WTC11 (cell line): Measurements from ENCODE around the gene NBAS. TPM values are rescaled to one million over a fixed set of nuclear protein-coding genes. Genes with fewer than 3 reads are reported as not detected.
A peak's percentile ranks its signal among the peaks of the same experiment; 100 is the strongest.

Experiments used
- ATAC-seq: fragments of 200-7000 bp; cut with Tn5 transposase; 2 replicates; pipeline ENCODE4 v1.10.0; 2021; ENCODE audit warnings: mild to moderate bottlenecking, moderate library complexity
- CTCF ChIA-PET: fragments of 300-600 bp; sonication (Branson Sonifier 250); formaldehyde crosslinking; loops from one replicate; lab custom pipeline; 2021; ENCODE audit warnings: antibody characterized with exemption; lab: Charles Lee
- POLR2A ChIA-PET: fragments of 350-600 bp; sonication (Branson Sonifier 250); formaldehyde crosslinking; loops from one replicate; lab custom pipeline; 2021; ENCODE audit warnings: antibody characterized with exemption; lab: Charles Lee
- DNase-seq: peaks from one replicate; pipeline ENCODE4 v3.0.0; 2021; ENCODE audit warnings: low spot score
- H3K27ac Mint-ChIP-seq: 2 replicates; pipeline ENCODE4 v1.8.0; 2021; ENCODE audit warnings: mixed read lengths
- H3K27me3 Mint-ChIP-seq: 2 replicates; pipeline ENCODE4 v1.8.0; 2021; ENCODE audit warnings: low read depth, mild to moderate bottlenecking, moderate library complexity, mixed read lengths
- H3K36me3 Mint-ChIP-seq: 2 replicates; pipeline ENCODE4 v1.8.0; 2021; ENCODE audit warnings: mixed read lengths
- H3K4me1 Mint-ChIP-seq: 2 replicates; pipeline ENCODE4 v1.8.0; 2022; ENCODE audit warnings: mixed read lengths
- H3K4me3 Mint-ChIP-seq: 2 replicates; pipeline ENCODE4 v1.8.0; 2021; ENCODE audit warnings: mild to moderate bottlenecking, moderate library complexity, mixed read lengths
- H3K9me3 Mint-ChIP-seq: 2 replicates; pipeline ENCODE4 v1.8.0; 2021; ENCODE audit warnings: mixed read lengths
- AFF4 ChIP-seq: sonication (generic); formaldehyde crosslinking; IDR thresholded peaks from 2 replicates; pipeline ENCODE4 v1.8.1; 2023; ENCODE audit warnings: mild to moderate bottlenecking, missing genetic modification reagents, borderline replicate concordance
- AR ChIP-seq: fragments of 250-450 bp; sonication (Bioruptor Pico); IDR thresholded peaks from 2 replicates; pipeline ENCODE4 v1.9.0; 2021; ENCODE audit warnings: mild to moderate bottlenecking
- ATF2 ChIP-seq: sonication (generic); formaldehyde crosslinking; IDR thresholded peaks from 2 replicates; pipeline ENCODE4 v1.8.1; 2022; ENCODE audit warnings: low read depth, missing genetic modification reagents, borderline replicate concordance
- ATF3 ChIP-seq: sonication (generic); formaldehyde crosslinking; conservative IDR thresholded peaks from 2 replicates; pipeline ENCODE4 v1.8.1; 2022; ENCODE audit warnings: mild to moderate bottlenecking, missing genetic modification reagents
- CDX4 ChIP-seq: fragments of 250-450 bp; sonication (Bioruptor Pico); IDR thresholded peaks from 2 replicates; pipeline ENCODE4 v1.9.0; 2021; ENCODE audit warnings: moderate library complexity, mild to moderate bottlenecking, inconsistent platforms, borderline replicate concordance
- ELF4 ChIP-seq: sonication (generic); formaldehyde crosslinking; IDR thresholded peaks from 2 replicates; pipeline ENCODE4 v1.8.1; 2022; ENCODE audit warnings: low read depth, mild to moderate bottlenecking, moderate library complexity, missing genetic modification reagents
- GRHL2 ChIP-seq: fragments of 250-450 bp; sonication (Bioruptor Pico); IDR thresholded peaks from 2 replicates; pipeline ENCODE4 v1.8.0; 2022; ENCODE audit warnings: mild to moderate bottlenecking, moderate library complexity; ENCODE audit not compliant: insufficient replicate concordance, severe bottlenecking
- IRF2 ChIP-seq: sonication (generic); formaldehyde crosslinking; IDR thresholded peaks from 2 replicates; pipeline ENCODE4 v1.8.0; 2022; ENCODE audit warnings: low read depth, missing genetic modification reagents, borderline replicate concordance
- MYBL2 ChIP-seq: sonication (generic); formaldehyde crosslinking; IDR thresholded peaks from 2 replicates; pipeline ENCODE4 v1.8.1; 2023; ENCODE audit warnings: mild to moderate bottlenecking, moderate library complexity, missing genetic modification reagents
- NFE2L1 ChIP-seq: sonication (generic); formaldehyde crosslinking; IDR thresholded peaks from 2 replicates; pipeline ENCODE4 v1.8.1; 2023; ENCODE audit warnings: missing genetic modification reagents
- NR1H2 ChIP-seq: sonication (generic); formaldehyde crosslinking; IDR thresholded peaks from 2 replicates; pipeline ENCODE4 v1.9.0; 2021; ENCODE audit warnings: mild to moderate bottlenecking, moderate library complexity, missing genetic modification reagents
- PRRX2 ChIP-seq: fragments of 250-450 bp; sonication (Bioruptor Pico); IDR thresholded peaks from 2 replicates; pipeline ENCODE4 v1.8.0; 2021; ENCODE audit warnings: mild to moderate bottlenecking
- SMAD3 ChIP-seq: sonication (generic); formaldehyde crosslinking; IDR thresholded peaks from 2 replicates; pipeline ENCODE4 v1.8.0; 2022; ENCODE audit warnings: missing genetic modification reagents, mild to moderate bottlenecking, borderline replicate concordance
- SMAD4 ChIP-seq: sonication (generic); formaldehyde crosslinking; IDR thresholded peaks from 2 replicates; pipeline ENCODE4 v1.8.0; 2022; ENCODE audit warnings: mild to moderate bottlenecking, missing genetic modification reagents
- TCF7 ChIP-seq: sonication (generic); formaldehyde crosslinking; IDR thresholded peaks from 2 replicates; pipeline ENCODE4 v1.8.0; 2022; ENCODE audit warnings: mild to moderate bottlenecking, low read depth, missing genetic modification reagents, moderate library complexity
- ZNF121 ChIP-seq: sonication (generic); formaldehyde crosslinking; IDR thresholded peaks from 2 replicates; pipeline ENCODE4 v1.8.0; 2023; ENCODE audit warnings: missing genetic modification reagents
- ZNF138 ChIP-seq: sonication (generic); formaldehyde crosslinking; conservative IDR thresholded peaks from 2 replicates; pipeline ENCODE4 v1.8.1; 2022; ENCODE audit warnings: mild to moderate bottlenecking, moderate library complexity, missing genetic modification reagents
- ZNF219 ChIP-seq: sonication (generic); formaldehyde crosslinking; IDR thresholded peaks from 2 replicates; pipeline ENCODE4 v1.8.0; 2023; ENCODE audit warnings: missing genetic modification reagents, mild to moderate bottlenecking, borderline replicate concordance
- ZNF263 ChIP-seq: sonication (generic); formaldehyde crosslinking; IDR thresholded peaks from 2 replicates; pipeline ENCODE4 v1.8.1; 2022; ENCODE audit warnings: low read depth, mild to moderate bottlenecking, moderate library complexity, missing genetic modification reagents
- ZNF512 ChIP-seq: sonication (generic); formaldehyde crosslinking; IDR thresholded peaks from 2 replicates; pipeline ENCODE4 v1.8.1; 2022; ENCODE audit warnings: missing genetic modification reagents, borderline replicate concordance
- total RNA-seq: library from RNA; stranded (reverse); gene quantifications from 3 replicates; pipeline ENCODE4 v1.2.3, GENCODE V29; 2021

Gene NBAS
- total RNA-seq, 1 experiment from 2014 or later: 32.3 TPM

- Mint-ChIP-seq H3K4me3 (no peak overlapping the region), H3K27ac (no peak overlapping the region; the same call in 1 of the 2 replicates)
- TF ChIP-seq ATF3 (CRISPR knock-in tag) (no peak), MYBL2 (CRISPR knock-in tag) (no peak), ZNF219 (CRISPR knock-in tag) (no peak), NR1H2 (CRISPR knock-in tag) (no peak), SMAD3 (CRISPR knock-in tag) (no peak), IRF2 (CRISPR knock-in tag) (no peak), NFE2L1 (CRISPR knock-in tag) (no peak), PRRX2 (CRISPR knock-in tag) (no peak), CDX4 (no peak), TCF7 (CRISPR knock-in tag) (no peak), GRHL2 (CRISPR knock-in tag) (no peak), ZNF138 (no peak), ATF2 (no peak), ZNF121 (CRISPR knock-in tag) (no peak), AFF4 (CRISPR knock-in tag) (no peak), ELF4 (no peak)
- TF ChIP-seq, all 79 proteins: peak for 0
- ChIA-PET POLR2A (no interaction called here), CTCF (no interaction called here)
- ATAC-seq: no peak
- DNase-seq: no peak
- no peaks in the 10 kb centered on the region for H3K27me3 Mint-ChIP-seq
- no peaks in the 10 kb centered on the region for H3K4me1 Mint-ChIP-seq
- peaks cover 11% of the 10 kb centered on the region for H3K36me3 Mint-ChIP-seq
- no peaks in the 10 kb centered on the region for H3K9me3 Mint-ChIP-seq
Observed at GRCh38 chr2:15531095-15531854, 29.9 kb downstream of the NBAS start.

GRCh38 chr2:15527074-15527739, 33.9 kb downstream of the NBAS start:
- Mint-ChIP-seq H3K9me3 (no peaks in the 10 kb centered on the region), H3K27me3 (no peaks in the 10 kb centered on the region), H3K27ac (no peak overlapping the region), H3K4me3 (no peak overlapping the region), H3K4me1 (no peaks in the 10 kb centered on the region), H3K36me3 (peaks cover 3% of the 10 kb centered on the region; the same call in 1 of the 2 replicates)
- TF ChIP-seq CDX4 (no peak), ZNF512 (CRISPR knock-in tag) (no peak), AR (CRISPR knock-in tag) (no peak), ZNF263 (CRISPR knock-in tag) (no peak), SMAD4 (no peak)
- TF ChIP-seq, all 79 proteins: peak for 0
- CTCF ChIA-PET: interaction anchor here (0.7 to 1.0 kb wide), 3 partner anchors 102 to 563 kb away, joined by 3 to 4 read pairs (median 3); no protein-coding TSS in a partner anchor
- peak; percentile 25 for DNase-seq
- POLR2A ChIA-PET: no interaction called here
- peak; percentile 93 for ATAC-seq
